HG03520 (cell line): ENCODE measurements around the gene TM6SF1.
A peak's percentile ranks its signal among the peaks of the same experiment; 100 is the strongest.
"Not testable (repeated sequence)": the region's sequence is repeated elsewhere in the genome, so short reads cannot be mapped to it uniquely, and the experiment has no call there.

Experiments used
- ATAC-seq: cut with Tn5 transposase; IDR thresholded peaks from one replicate; pipeline ENCODE4 v1.9.1; 2021; ENCODE audit warnings: mild to moderate bottlenecking, moderate library complexity; ENCODE audit not compliant: unreplicated experiment

The TM6SF1 gene

GRCh38 chr15:83115410-83115809 lies 8.0 kb downstream of the TM6SF1 start:
- ATAC-seq: no peak

- ATAC-seq: peak; percentile 75
Observed at GRCh38 chr15:83115831-83116565, 8.6 kb downstream of the TM6SF1 start.

DNA sequence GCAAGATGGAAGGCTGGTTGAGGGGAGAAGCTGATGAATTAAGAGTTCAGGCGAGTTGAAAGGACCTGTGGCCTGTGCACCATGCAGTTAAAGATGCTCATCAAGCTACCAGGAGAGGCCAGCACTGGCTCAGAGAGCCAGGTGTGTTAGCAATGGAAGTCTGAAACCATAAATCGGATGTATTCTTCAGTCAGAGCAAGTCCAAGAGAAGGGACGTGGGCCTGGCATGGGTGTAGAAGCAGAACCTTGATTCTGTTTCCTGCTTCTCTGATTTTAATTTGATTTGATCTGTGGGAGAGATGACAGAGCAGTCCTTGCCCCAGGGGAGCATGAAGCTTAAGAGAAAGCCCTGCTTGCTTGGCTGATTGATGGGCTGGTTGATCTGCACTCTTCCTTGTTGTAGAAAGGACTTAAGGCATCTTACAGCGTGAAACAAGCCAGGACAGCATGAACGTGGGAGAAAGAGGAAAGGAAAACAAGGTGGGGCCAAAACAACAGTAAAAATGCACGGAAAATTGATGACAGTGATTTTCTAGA lies 10.9 kb downstream of the TM6SF1 start:
- no peak for ATAC-seq

DNA sequence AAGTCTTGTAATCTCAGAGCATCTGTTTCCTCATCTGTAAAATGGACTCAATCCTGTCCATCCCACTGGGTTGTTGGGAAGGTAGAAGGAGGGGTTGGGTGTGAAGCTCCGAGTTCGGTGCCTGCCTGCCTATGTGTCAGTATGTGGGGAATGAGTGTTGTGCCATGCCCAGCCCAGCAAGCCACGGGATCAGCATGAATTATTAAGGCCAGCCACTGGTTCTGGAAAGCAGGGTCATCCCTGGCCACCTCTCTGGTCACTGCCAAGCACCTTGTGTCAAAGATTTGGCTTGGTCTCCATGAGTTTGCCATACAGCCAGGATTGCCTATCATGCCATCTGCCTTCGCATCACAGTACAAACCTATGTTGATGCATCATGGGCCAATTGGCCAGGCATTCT lies 11.5 kb downstream of the TM6SF1 start:
- no peak for ATAC-seq

- ATAC-seq: no peak
Observed at GRCh38 chr15:83119968-83120581, 12.6 kb downstream of the TM6SF1 start.

DNA sequence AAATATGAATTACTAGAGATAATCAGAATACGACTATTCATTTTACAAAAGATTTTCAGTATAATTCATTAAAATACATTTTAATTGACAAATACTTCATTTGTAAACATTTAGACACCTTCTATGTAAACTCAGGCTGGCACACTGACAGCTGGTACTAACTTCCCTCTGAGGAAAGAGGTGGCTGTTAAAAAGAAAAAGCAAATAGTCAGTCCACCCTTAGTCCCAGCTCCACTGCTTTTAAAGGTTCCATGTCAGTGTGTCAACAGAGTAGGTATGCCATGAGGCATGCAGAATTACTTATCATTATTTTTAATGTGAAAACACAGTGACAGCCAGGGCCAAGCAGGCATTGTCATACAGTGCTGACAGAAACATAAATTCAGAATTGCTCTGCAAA lies 16.1 kb downstream of the TM6SF1 start:
- ATAC-seq: no peak

DNA sequence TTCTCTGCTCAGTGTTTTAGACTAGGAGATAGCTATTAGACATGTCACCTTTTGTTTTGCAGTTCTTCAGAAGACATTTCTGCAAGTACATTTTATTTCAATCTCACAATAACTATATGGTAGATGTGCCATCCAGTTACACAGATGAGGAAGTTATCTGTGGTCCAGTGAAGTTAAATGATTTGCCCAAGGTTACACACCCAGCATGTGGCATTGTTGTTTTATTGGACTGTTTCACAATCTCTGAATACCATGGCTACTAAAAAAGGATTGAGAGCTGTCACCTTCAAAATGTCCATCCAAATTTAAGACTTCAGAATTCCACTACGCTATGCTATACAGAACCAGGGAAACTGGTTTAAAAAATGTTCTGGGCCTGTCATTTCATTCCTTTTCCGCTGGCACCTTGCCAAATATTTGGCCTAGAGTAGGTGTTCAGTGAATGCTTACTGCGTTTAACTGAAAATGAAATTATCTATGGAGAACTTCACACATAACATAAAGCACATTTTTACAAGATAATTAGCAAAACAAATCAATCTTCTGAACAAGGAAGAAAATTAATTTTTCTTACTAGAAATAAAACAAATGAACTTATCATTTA lies 20.2 kb downstream of the TM6SF1 start:
- no peak for ATAC-seq

DNA sequence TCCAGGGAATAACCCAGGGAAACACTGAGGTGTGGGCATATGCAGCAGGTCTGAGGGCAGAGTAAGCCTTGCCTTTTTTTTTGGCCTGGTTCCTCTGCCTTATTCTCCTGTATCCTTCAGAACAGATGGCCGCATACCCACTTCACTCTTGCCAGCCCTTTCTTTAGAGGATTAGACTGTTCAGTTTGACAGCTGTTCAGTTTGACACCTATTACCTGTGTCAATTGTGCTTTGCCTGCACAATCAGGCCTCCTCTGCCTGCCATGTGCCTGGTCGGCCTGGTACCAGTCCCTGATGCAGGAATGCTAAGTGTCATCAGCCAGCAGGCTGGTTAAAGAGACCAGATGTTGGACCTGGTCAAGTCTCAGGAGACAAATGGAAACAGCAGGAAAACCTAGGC lies 22.3 kb downstream of the TM6SF1 start:
- no peak for ATAC-seq

GRCh38 chr15:83132861-83133523 lies 25.5 kb downstream of the TM6SF1 start:
- no peak for ATAC-seq

GRCh38 chr15:83142151-83142550 lies 34.7 kb downstream of the TM6SF1 start:
- not testable (repeated sequence) for ATAC-seq

DNA sequence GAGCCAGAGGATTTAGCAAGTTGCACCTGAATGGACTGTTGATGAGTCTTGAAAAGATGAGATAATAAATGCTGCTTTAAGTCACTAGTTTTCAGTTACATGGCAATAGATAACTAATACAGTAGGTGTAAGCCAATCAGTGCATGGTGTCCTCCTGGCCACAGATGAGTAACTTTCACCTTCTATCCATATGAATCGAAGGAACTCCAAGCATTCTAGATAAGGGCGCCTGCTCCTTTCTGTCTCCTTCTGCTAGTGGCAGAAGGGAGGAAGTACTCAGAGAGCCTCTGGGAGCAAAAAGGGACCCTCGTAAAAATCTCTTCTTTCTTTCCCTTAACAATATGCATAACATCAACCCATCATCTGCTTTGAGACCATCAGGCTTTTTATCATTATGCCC lies 37.3 kb downstream of the TM6SF1 start:
- ATAC-seq: no peak

DNA sequence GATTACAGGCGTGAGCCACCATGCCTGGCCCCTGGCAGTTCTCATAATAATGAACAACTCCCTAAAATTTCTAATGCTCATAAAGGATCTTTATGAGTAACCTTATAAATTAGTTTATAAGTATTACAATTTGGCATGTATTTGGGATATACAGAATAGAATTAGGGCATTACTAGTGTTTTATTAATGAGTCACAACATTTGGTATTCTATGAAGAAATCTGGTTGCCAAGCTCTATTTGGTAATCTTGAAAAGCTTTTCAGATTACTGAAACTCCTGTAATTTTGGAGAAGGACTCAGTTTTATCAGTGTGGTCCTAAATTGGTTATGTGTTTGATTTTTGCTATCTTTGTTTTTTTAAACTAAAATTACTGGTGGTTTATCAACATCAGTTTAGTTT lies 45.8 kb downstream of the TM6SF1 start:
- no peak for ATAC-seq

DNA sequence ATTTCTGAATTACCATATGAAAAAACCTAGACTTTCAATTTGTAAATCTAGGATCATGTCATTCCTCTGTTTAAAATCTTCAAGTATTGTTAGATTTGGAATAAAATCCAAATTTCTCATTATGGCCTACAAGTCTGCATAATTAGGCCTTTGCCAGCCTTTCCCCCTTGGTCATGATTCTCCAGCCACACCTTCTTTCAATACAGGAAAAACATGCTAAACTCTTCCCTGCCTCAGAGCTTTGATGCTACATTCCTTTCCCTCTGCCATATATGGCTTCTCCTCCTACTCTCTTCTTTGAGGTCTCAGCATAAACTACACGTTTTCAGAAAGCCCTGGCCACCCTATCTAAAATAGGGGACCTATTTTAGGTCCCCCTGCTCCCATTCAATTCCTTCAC lies 48.5 kb downstream of the TM6SF1 start:
- ATAC-seq: no peak

- ATAC-seq: no peak
Observed at GRCh38 chr15:83158393-83158792, 50.9 kb downstream of the TM6SF1 start.

DNA sequence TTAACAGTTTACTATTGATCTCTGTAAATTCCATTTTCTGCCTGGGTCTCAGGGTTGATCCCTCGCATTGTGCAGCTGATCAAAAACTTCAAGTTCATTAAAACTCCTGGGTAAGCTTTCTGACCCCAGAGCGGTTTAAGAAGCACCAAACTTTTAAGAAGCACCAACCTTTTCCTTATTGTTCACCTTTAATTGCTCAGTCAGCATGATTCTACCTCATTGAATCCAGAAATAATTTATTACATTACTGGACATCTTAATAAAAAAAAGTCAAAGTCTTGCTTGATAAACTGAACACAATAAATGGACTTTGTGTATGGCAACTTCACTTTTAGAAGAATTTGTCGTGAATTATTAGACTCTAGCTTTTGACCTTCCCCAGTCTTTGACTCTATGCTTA lies 53.3 kb downstream of the TM6SF1 start:
- no peak for ATAC-seq

- no peak for ATAC-seq
Observed at GRCh38 chr15:83163032-83163431, 55.6 kb downstream of the TM6SF1 start.

DNA sequence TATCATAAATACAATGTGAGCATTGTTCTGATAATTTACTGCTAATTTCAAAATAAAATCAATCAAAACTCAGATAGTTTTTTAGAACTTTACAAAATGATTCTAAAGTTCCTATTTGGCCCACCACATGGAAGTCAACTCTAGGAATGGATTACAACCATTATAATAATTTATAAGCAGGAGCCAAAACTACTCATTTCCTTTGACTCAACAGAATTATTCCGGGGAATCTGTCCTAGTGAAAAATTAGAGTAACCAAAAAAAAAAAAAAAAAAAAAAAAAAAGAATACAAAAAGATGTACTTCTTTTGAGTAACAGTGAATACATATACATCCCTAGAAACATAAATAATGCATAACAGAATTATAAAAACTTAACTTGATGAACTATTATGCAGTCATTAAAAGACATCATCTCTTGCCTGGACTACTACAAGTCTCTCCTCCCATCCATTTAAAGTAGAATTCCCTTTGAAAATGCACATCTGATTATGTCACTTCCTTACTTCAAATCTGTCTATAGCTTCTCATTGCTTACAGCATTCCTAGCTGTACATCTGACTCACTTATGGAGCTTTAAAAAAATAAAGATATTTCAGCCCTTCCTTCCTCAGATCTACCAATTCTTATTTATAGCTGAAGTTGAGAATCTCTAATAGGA lies 56.8 kb downstream of the TM6SF1 start:
- no peak for ATAC-seq

GRCh38 chr15:83164771-83165404 lies 57.4 kb downstream of the TM6SF1 start:
- ATAC-seq: no peak

DNA sequence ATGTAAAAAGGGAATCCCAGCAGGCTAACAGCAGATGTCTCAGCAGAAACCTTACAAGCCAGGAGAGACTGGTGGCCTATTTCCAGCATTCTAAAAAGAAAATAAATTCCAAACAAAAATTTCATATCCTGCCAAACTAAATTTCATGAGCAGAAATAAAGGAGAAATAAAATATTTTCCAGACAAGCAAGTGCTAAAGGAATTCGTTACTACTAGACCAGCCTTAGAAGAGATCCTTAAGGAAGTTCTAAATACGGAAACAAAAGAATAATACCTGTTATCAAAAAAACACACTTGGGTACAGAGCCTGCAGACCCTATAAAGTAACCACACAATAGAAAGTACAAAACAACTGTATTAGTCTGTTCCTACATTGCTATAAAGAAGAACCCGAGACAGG lies 58.8 kb downstream of the TM6SF1 start:
- no peak for ATAC-seq

GRCh38 chr15:83166830-83167229 lies 59.4 kb downstream of the TM6SF1 start:
- no peak for ATAC-seq

GRCh38 chr15:83169576-83169975 lies 62.1 kb downstream of the TM6SF1 start:
- ATAC-seq: not testable (repeated sequence)
